ENCODE data around the gene ZNHIT1.

DNA sequence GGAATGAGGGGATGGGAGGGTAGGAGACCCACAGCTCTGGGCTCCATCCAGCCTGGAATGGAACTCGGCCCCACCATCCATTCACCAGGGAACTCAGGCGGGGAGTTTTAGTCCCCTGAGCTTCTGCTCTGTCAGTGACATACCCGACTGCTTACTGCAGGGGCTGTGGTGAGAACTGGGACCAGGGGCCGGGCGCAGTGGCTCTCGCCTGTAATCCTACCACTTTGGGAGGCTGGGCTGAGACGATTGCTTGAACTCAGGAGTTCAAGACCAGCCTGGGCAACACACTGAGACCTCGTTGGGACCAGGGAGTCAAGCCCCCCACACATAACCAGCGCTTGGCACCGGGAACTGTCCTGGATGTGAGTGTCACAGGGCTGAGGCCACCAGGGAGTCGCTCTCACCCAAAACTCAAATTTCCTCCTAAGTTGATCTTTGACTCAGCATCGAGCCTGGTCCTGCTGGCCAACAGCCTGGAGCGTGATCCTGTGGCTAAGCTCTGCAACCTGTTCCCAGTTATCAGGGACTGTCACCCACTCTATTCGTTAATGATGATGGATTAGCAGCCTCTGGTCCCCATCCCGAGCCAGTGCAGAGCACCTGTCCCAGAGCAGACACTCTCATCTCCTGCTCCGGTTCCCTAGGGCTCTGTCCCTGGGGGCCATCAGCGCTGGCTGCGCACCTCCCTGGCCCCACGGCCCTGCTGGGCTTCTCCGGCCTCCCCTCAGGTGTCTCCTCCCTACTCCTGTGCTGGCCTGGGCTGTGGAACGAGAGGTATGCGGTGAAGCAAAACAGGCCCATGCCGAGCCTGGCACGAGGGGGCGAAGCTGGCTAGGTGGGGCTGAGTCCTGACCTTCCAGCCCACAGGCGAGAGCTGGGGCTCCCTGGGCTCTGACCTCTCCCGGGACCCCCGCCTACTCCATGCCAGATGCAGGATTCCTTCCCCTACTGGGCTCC, 20.5 kb downstream of the ZNHIT1 start:
- TF ChIP-seq POLR2A (IDR thresholded peaks at IDR 0.05; ENCODE audit: low read depth, low read length) (no peak), POLR2AphosphoS5 (IDR thresholded peaks at IDR 0.05; ENCODE audit: low read depth, low read length) (no peak), SPI1 (IDR thresholded peaks at IDR 0.05; ENCODE audit: low read depth, low read length) (no peak)

Measured in GM12891 (cell line).